Measurements from ENCODE around the gene ARHGAP21.

Gene ARHGAP21

DNA sequence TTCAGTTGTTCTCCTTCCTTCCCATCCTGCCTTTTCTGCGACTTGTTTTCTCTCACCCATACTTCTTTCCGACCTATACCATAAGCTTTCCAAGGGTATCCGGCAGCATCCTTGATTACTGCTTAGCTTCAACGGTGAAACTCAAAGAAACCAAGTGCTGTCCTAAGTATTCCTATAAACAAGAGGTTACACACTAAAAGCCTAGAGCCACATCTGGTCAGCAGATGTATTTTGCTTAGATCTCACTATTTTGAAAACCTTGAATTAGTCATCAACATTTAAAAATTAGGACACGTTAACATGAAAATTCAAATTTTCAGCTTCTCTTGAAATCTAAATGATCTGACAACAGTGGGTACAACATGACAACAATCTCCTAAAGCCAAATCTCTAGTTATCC is 20.0 kb downstream of the ARHGAP21 start:
- no peak overlapping the region for H3K9ac ChIP-seq (ENCODE audit: low read depth, low read length)
- no peaks in the 10 kb centered on the region for H3K4me1 ChIP-seq (ENCODE audit: control insufficient read depth, insufficient read depth, low read length)

DNA sequence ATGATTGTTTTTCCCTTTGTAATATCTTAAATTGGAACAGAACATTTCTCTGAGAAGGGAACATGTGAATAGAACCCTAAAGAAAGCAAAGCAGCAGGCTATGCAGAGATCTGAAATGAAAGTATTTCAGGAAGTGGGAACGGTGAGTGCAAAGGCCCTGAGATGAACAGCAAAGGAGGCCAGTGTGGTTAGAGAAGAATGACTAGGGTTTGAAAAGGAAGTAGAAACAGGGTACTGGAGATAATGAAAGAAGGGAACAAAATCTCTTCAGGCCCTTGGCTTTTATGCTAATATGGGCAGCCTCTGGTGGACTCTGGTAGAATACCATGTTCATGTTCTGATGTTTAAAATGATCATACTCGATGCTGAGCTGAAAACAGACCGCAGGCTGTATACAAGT is 22.2 kb downstream of the ARHGAP21 start:
- no peaks in the 10 kb centered on the region for H3K4me1 ChIP-seq (ENCODE audit: control insufficient read depth, insufficient read depth, low read length)
- no peak overlapping the region for H3K4me3 ChIP-seq (ENCODE audit: low read depth, low read length)
- H3K36me3 ChIP-seq (ENCODE audit: control insufficient read depth, insufficient read depth, low read length), result no peaks in the 10 kb centered on the region
- H3K9ac ChIP-seq (ENCODE audit: low read depth, low read length), result no peak overlapping the region
- no peaks in the 10 kb centered on the region for H3K9me3 ChIP-seq (ENCODE audit: control insufficient read depth, insufficient read depth, low read length)
- no peaks in the 10 kb centered on the region for H3K27me3 ChIP-seq (ENCODE audit: control insufficient read depth, insufficient read depth, low read length)

More for the DNA sequence above, 20.0 kb downstream of the ARHGAP21 start:
- Histone ChIP-seq H3K36me3 (ENCODE audit: control insufficient read depth, insufficient read depth, low read length) (no peaks in the 10 kb centered on the region), H3K27me3 (ENCODE audit: control insufficient read depth, insufficient read depth, low read length) (no peaks in the 10 kb centered on the region), H3K4me3 (ENCODE audit: low read depth, low read length) (no peak overlapping the region), H3K9me3 (ENCODE audit: control insufficient read depth, insufficient read depth, low read length) (no peaks in the 10 kb centered on the region)

DNA sequence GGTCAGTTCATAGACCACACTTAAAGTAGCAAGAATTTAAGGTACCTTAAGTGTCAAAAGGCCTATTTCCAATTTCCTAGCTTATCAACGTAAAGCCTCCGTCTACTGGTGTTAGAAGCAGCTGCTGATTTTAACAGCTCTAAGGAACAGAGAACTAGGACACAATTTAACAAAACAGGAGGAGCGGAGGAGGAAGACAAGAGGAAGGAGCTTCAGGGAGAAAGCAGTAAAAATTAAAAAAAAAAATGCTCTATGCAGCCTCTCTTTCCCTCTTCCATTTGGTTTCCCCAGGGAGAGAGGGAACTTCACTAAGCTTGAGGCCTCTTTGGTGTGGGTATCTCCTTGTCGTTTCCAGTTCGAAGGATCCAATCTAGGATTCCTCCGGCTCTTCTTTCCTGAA is 22.7 kb downstream of the ARHGAP21 start:
- Histone ChIP-seq H3K9ac (ENCODE audit: low read depth, low read length) (no peak overlapping the region), H3K9me3 (ENCODE audit: control insufficient read depth, insufficient read depth, low read length) (no peaks in the 10 kb centered on the region), H3K36me3 (ENCODE audit: control insufficient read depth, insufficient read depth, low read length) (no peaks in the 10 kb centered on the region), H3K27me3 (ENCODE audit: control insufficient read depth, insufficient read depth, low read length) (no peaks in the 10 kb centered on the region), H3K4me3 (ENCODE audit: low read depth, low read length) (no peak overlapping the region), H3K4me1 (ENCODE audit: control insufficient read depth, insufficient read depth, low read length) (no peaks in the 10 kb centered on the region)

DNA sequence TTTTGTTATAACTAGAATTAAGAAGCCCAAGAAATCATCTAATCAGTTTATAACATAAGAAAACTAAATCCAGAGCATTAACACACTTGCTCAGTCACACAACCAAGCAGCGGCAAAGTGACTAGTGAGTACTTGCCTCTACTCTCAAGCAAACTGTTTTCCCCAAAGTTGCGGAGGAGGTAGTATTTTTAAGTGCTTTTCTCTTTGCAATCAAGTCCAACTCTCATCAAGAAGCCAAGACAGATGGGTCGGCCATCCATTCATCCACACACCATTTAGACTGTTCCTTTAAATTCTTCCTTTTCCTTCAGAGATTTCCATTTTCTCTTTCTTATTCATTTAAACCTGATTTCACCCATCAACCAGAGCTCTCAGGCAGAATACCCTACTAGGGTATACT is 25.4 kb downstream of the ARHGAP21 start:
- no peaks in the 10 kb centered on the region for H3K4me1 ChIP-seq (ENCODE audit: control insufficient read depth, insufficient read depth, low read length)
- no peak overlapping the region for H3K4me3 ChIP-seq (ENCODE audit: low read depth, low read length)
- H3K36me3 ChIP-seq (ENCODE audit: control insufficient read depth, insufficient read depth, low read length), result no peaks in the 10 kb centered on the region
- no peaks in the 10 kb centered on the region for H3K9me3 ChIP-seq (ENCODE audit: control insufficient read depth, insufficient read depth, low read length)
- no peak overlapping the region for H3K9ac ChIP-seq (ENCODE audit: low read depth, low read length)
- H3K27me3 ChIP-seq (ENCODE audit: control insufficient read depth, insufficient read depth, low read length), result no peaks in the 10 kb centered on the region

DNA sequence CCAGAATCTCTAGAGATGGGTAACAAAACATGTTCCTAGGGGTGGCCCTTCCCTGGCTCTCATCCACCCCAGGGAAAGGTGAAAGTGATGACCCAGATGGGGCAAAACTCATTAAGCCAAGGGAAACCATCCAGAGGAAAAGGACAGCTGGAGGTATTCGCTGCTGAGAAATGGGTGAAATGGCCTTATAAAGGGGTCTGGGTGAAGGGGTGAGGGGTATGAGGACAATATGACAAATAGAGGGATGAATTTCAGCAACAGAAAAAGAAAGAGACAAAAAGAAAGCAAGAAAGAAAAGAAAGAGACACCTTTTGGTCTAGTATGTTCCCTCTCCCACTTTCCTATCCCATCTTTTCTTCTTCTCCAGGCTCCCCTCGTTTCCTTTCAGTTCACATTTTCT is 26.6 kb downstream of the ARHGAP21 start:
- Histone ChIP-seq H3K4me3 (ENCODE audit: low read depth, low read length) (no peak overlapping the region), H3K9ac (ENCODE audit: low read depth, low read length) (no peak overlapping the region), H3K27me3 (ENCODE audit: control insufficient read depth, insufficient read depth, low read length) (no peaks in the 10 kb centered on the region), H3K9me3 (ENCODE audit: control insufficient read depth, insufficient read depth, low read length) (no peaks in the 10 kb centered on the region), H3K4me1 (ENCODE audit: control insufficient read depth, insufficient read depth, low read length) (no peaks in the 10 kb centered on the region), H3K36me3 (ENCODE audit: control insufficient read depth, insufficient read depth, low read length) (no peaks in the 10 kb centered on the region)

DNA sequence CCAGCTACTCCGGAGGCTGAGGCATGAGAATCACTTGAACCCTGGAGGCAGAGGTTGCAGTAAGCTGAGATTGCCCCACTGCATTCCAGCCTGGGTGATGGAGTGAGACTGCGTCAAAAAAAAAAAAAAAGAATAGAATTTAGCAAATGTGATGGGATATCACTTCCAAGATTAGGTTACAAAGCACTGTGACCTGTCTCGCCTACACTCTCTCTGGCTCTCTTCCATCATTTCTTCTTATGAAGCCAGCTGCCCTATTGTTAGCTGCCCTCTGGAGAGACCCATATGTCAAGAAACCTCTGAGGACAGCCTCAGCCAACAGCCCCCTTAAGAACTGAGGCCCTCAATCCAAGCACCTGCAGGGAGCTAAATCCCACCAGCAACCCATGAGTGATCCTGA is 28.2 kb downstream of the ARHGAP21 start:
- Histone ChIP-seq H3K4me1 (ENCODE audit: control insufficient read depth, insufficient read depth, low read length) (no peaks in the 10 kb centered on the region), H3K9ac (ENCODE audit: low read depth, low read length) (no peak overlapping the region), H3K4me3 (ENCODE audit: low read depth, low read length) (no peak overlapping the region), H3K27me3 (ENCODE audit: control insufficient read depth, insufficient read depth, low read length) (no peaks in the 10 kb centered on the region), H3K9me3 (ENCODE audit: control insufficient read depth, insufficient read depth, low read length) (no peaks in the 10 kb centered on the region), H3K36me3 (ENCODE audit: control insufficient read depth, insufficient read depth, low read length) (no peaks in the 10 kb centered on the region)

DNA sequence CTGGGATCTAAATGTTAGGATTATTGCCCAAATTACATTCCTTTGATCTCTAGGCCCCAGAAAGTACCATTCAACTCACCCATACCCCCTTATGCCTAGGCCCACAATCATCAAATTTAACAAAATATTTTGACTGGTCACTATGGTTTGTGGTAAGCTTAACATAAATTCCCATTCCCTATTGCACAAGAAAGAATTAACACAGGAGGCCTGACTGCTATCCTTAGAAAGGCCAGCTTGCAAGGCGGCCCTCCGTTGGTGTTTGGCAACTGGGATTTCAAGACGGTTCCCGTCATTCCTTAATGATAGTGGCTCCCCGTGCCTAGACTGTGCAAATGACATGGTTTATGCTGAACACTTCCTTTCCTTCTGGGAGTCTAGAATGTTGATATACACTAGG is 29.6 kb downstream of the ARHGAP21 start:
- no peak overlapping the region for H3K9ac ChIP-seq (ENCODE audit: low read depth, low read length)
- H3K9me3 ChIP-seq (ENCODE audit: control insufficient read depth, insufficient read depth, low read length), result no peaks in the 10 kb centered on the region
- H3K4me3 ChIP-seq (ENCODE audit: low read depth, low read length), result no peak overlapping the region
- no peaks in the 10 kb centered on the region for H3K36me3 ChIP-seq (ENCODE audit: control insufficient read depth, insufficient read depth, low read length)
- no peaks in the 10 kb centered on the region for H3K27me3 ChIP-seq (ENCODE audit: control insufficient read depth, insufficient read depth, low read length)
- H3K4me1 ChIP-seq (ENCODE audit: control insufficient read depth, insufficient read depth, low read length), result no peaks in the 10 kb centered on the region

DNA sequence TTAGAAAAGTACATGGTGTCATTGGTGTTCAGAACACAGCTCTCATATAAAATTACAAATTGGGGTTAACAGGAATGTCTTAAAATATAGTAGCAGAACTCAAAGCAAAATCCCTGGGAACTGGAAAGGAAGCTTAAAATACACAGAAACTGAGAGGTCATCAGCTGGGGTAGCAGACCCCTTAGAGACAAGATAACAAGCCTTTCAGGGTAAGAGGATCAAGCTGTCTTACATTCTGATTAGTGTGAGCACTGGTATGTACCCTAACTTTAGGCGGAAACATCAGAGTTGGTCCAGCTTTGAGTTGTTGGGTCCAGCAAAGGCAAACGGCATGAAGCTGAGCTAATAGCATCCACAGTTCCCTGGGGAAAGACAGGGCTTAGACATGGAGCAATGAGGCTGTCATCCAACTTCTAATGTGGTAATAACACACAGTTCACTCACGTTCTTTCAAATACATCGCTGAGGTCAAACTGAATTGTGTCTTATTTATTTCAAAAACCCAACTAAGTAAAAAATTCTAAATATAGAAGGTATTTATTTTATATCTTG is 32.6 kb downstream of the ARHGAP21 start:
- H3K9ac ChIP-seq (ENCODE audit: low read depth, low read length), result no peak overlapping the region
- H3K4me1 ChIP-seq (ENCODE audit: control insufficient read depth, insufficient read depth, low read length), result no peaks in the 10 kb centered on the region
- H3K36me3 ChIP-seq (ENCODE audit: control insufficient read depth, insufficient read depth, low read length), result no peaks in the 10 kb centered on the region
- no peaks in the 10 kb centered on the region for H3K27me3 ChIP-seq (ENCODE audit: control insufficient read depth, insufficient read depth, low read length)
- H3K4me3 ChIP-seq (ENCODE audit: low read depth, low read length), result no peak overlapping the region
- no peaks in the 10 kb centered on the region for H3K9me3 ChIP-seq (ENCODE audit: control insufficient read depth, insufficient read depth, low read length)

DNA sequence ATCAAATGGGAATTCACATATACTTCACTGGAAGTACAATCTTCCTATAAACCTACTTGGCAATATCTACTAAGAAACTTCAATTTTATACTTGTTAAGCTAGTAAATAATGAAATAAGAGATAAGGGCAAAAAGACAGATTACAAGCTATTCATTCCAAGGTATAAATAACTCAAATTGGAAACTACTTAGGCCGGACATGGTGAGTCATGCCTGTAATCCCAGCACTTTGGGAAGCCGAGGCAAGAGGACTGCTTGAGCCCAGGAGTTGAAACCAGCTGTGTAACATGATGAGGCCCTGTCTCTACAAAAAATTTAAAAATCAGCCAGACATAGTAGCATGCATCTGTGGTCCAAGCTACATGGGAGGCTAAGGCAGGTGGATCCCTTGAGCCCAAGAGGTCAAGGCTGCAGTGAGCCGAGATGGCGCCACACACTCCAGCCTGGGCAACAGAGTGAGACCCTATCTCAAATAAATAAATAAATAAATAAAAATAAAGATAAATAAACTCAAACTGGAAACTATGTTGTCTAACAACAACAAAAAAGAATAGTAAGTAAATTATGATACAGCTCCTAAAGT is 37.6 kb downstream of the ARHGAP21 start:
- no peaks in the 10 kb centered on the region for H3K27me3 ChIP-seq (ENCODE audit: control insufficient read depth, insufficient read depth, low read length)
- no peak overlapping the region for H3K4me3 ChIP-seq (ENCODE audit: low read depth, low read length)
- H3K36me3 ChIP-seq (ENCODE audit: control insufficient read depth, insufficient read depth, low read length), result no peaks in the 10 kb centered on the region
- H3K4me1 ChIP-seq (ENCODE audit: control insufficient read depth, insufficient read depth, low read length), result no peaks in the 10 kb centered on the region
- no peaks in the 10 kb centered on the region for H3K9me3 ChIP-seq (ENCODE audit: control insufficient read depth, insufficient read depth, low read length)
- no peak overlapping the region for H3K9ac ChIP-seq (ENCODE audit: low read depth, low read length)

DNA sequence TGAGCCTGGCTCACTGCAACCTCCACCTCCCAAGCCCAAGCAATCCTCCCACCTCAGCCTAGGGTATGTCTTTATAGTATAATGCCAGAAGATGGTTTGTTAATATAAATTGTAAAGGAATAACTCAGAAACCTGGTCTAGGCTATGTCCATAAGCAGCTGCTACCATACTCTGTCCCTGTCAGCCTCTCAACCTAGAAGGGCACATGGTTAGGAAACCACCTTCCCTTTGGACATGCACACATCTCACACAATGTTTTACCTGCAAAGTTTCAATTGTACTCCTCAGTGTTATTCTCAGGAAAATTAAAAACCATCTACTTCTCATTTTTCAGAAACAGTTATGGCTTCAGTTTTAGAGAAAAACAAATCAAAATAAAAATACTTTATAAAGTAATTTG is 40.1 kb downstream of the ARHGAP21 start:
- no peaks in the 10 kb centered on the region for H3K9me3 ChIP-seq (ENCODE audit: control insufficient read depth, insufficient read depth, low read length)
- H3K27me3 ChIP-seq (ENCODE audit: control insufficient read depth, insufficient read depth, low read length), result no peaks in the 10 kb centered on the region
- no peak overlapping the region for H3K9ac ChIP-seq (ENCODE audit: low read depth, low read length)
- no peaks in the 10 kb centered on the region for H3K4me1 ChIP-seq (ENCODE audit: control insufficient read depth, insufficient read depth, low read length)
- H3K36me3 ChIP-seq (ENCODE audit: control insufficient read depth, insufficient read depth, low read length), result no peaks in the 10 kb centered on the region
- no peak overlapping the region for H3K4me3 ChIP-seq (ENCODE audit: low read depth, low read length)

DNA sequence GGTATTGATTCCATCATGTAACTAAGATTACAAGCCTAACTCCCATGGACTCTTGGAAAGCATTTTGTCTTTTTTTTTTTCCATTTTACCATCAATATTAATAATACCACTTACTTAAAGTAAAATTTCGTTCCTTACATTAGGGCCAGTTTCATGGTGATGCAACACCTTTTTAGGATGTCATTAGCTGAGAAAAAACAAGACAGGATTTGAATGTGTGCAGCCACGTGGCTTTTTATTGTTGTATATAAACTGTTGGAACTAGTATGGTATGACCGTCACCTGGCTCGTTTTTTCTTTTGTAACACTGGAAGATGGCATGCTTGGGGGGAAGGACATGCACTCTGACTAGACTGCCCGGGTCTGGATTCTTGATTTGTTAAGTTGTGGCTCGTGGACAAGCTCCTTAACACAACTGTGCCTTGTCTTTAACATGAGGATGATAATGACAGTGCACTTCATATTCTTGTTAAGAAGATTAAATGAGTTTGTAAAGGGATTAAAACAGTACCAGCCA is 42.1 kb downstream of the ARHGAP21 start:
- H3K9ac ChIP-seq (ENCODE audit: low read depth, low read length), result no peak overlapping the region
- H3K4me3 ChIP-seq (ENCODE audit: low read depth, low read length), result no peak overlapping the region
- no peaks in the 10 kb centered on the region for H3K9me3 ChIP-seq (ENCODE audit: control insufficient read depth, insufficient read depth, low read length)
- H3K36me3 ChIP-seq (ENCODE audit: control insufficient read depth, insufficient read depth, low read length), result no peaks in the 10 kb centered on the region
- no peaks in the 10 kb centered on the region for H3K27me3 ChIP-seq (ENCODE audit: control insufficient read depth, insufficient read depth, low read length)
- H3K4me1 ChIP-seq (ENCODE audit: control insufficient read depth, insufficient read depth, low read length), result no peaks in the 10 kb centered on the region

DNA sequence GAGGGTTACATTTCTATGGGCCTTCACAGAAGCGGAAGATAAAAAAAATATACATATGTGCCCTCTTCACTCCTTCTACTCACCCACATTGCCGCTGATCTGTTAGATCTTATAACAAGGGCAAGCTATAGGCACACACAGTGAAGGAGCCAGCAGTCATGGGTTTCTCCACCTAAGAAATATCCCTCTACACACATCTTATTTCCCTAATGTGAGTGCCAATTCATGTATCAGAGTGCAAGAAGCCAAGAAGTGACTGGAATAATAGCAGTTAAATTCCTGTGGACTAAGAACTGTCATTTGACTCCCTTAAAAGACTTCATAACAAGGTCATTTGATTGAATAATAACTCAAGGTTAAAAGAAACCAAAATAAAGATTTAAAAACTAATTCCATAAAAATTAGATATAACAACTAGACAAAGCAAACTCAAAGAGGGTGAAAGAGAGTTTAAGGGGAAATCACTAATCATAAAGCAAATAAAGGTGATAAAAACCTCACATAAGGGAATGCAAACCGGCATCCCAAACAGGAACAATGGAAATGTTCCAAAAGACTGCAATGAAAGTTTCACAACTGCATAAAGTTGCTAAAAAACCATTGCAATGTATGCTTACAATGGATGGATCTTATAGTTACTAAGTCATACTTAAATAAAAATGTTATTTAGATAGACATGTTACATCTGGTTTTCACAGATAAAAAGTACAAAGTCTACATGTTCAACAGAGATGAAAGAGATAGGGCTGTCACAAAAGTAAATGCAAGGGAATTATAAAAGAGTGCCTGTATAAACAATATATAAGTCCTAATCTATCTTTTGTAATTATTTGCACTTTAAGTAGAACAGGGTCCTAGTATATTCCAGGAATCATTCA is 42.8 kb downstream of the ARHGAP21 start:
- no peaks in the 10 kb centered on the region for H3K27me3 ChIP-seq (ENCODE audit: control insufficient read depth, insufficient read depth, low read length)
- H3K9me3 ChIP-seq (ENCODE audit: control insufficient read depth, insufficient read depth, low read length), result no peaks in the 10 kb centered on the region
- H3K36me3 ChIP-seq (ENCODE audit: control insufficient read depth, insufficient read depth, low read length), result no peaks in the 10 kb centered on the region
- H3K9ac ChIP-seq (ENCODE audit: low read depth, low read length), result no peak overlapping the region
- no peak overlapping the region for H3K4me3 ChIP-seq (ENCODE audit: low read depth, low read length)
- no peaks in the 10 kb centered on the region for H3K4me1 ChIP-seq (ENCODE audit: control insufficient read depth, insufficient read depth, low read length)
